Measurements from ENCODE around the gene GJB4. TPM values are rescaled to one million over a fixed set of nuclear protein-coding genes. Genes with fewer than 3 reads are reported as not detected.
"Not testable (repeated sequence)": the region's sequence is repeated elsewhere in the genome, so short reads cannot be mapped to it uniquely, and the experiment has no call there.

The GJB4 gene
- not detected for total RNA-seq

GRCh38 chr1:34759503-34760357 lies at the start of gene GJB4:
Gene GJB4 (plus strand): TSS chr1:34759740. CDS start chr1:34761255, 1,515 bp downstream.
- POLR2A ChIA-PET = no interaction called here
- no peak within 1 kb of the TSS for H3K27ac Mint-ChIP-seq
- DNase-seq (no peak), ATAC-seq (ENCODE audit: low read depth) (no peak)
- H3K4me1 Mint-ChIP-seq = no peaks in the 10 kb centered on the region
- H3K36me3 Mint-ChIP-seq = no peaks in the 10 kb centered on the region
- no peak within 1 kb of the TSS for H3K4me3 Mint-ChIP-seq
- no peaks in the 10 kb centered on the region for H3K27me3 Mint-ChIP-seq
- H3K9me3 Mint-ChIP-seq = no peaks in the 10 kb centered on the region

GRCh38 chr1:34710812-34711211 lies 48.7 kb upstream of the GJB4 start:
- Mint-ChIP-seq H3K4me3 (no peak overlapping the region), H3K36me3 (no peaks in the 10 kb centered on the region), H3K27ac (no peak overlapping the region), H3K9me3 (no peaks in the 10 kb centered on the region), H3K27me3 (peaks cover 2% of the 10 kb centered on the region), H3K4me1 (no peaks in the 10 kb centered on the region)
- POLR2A ChIA-PET = no interaction called here
- ATAC-seq (ENCODE audit: low read depth) (no peak), DNase-seq (no peak)

- no peak overlapping the region for H3K27ac Mint-ChIP-seq
- no peak overlapping the region for H3K4me3 Mint-ChIP-seq
- no peaks in the 10 kb centered on the region for H3K9me3 Mint-ChIP-seq
- H3K36me3 Mint-ChIP-seq = no peaks in the 10 kb centered on the region
- H3K4me1 Mint-ChIP-seq = no peaks in the 10 kb centered on the region
- no peak for ATAC-seq (ENCODE audit: low read depth)
- H3K27me3 Mint-ChIP-seq = peaks cover 3% of the 10 kb centered on the region
- POLR2A ChIA-PET = no interaction called here
- no peak for DNase-seq
Measured at GRCh38 chr1:34711485-34711884, 48.1 kb upstream of the GJB4 start.

- no peak for DNase-seq
- Mint-ChIP-seq H3K36me3 (no peaks in the 10 kb centered on the region), H3K4me1 (no peaks in the 10 kb centered on the region), H3K27ac (no peak overlapping the region), H3K27me3 (peaks cover 3% of the 10 kb centered on the region), H3K4me3 (no peak overlapping the region), H3K9me3 (no peaks in the 10 kb centered on the region)
- POLR2A ChIA-PET = no interaction called here
- no peak for ATAC-seq (ENCODE audit: low read depth)
Measured at GRCh38 chr1:34712007-34712688, 47.4 kb upstream of the GJB4 start.

GRCh38 chr1:34713443-34713842 lies 46.1 kb upstream of the GJB4 start:
- Mint-ChIP-seq H3K4me3 (no peak overlapping the region), H3K36me3 (no peaks in the 10 kb centered on the region), H3K9me3 (no peaks in the 10 kb centered on the region)

GRCh38 chr1:34714386-34714785 lies 45.2 kb upstream of the GJB4 start:
- POLR2A ChIA-PET = interaction anchor here (0.6 kb wide), 1 partner anchor 304 kb away, joined by 3 read pairs; no protein-coding TSS in a partner anchor
- H3K9me3 Mint-ChIP-seq = no peaks in the 10 kb centered on the region
- H3K4me1 Mint-ChIP-seq = no peaks in the 10 kb centered on the region
- no peaks in the 10 kb centered on the region for H3K36me3 Mint-ChIP-seq
- no peak overlapping the region for H3K4me3 Mint-ChIP-seq
- peaks cover 6% of the 10 kb centered on the region for H3K27me3 Mint-ChIP-seq
- no peak for ATAC-seq (ENCODE audit: low read depth)
- DNase-seq = no peak
- no peak overlapping the region for H3K27ac Mint-ChIP-seq

More at GRCh38 chr1:34713443-34713842, 46.1 kb upstream of the GJB4 start:
- Mint-ChIP-seq H3K4me1 (no peaks in the 10 kb centered on the region), H3K27me3 (peaks cover 3% of the 10 kb centered on the region), H3K27ac (no peak overlapping the region)
- POLR2A ChIA-PET = no interaction called here
- DNase-seq (no peak), ATAC-seq (ENCODE audit: low read depth) (no peak)

- no peaks in the 10 kb centered on the region for H3K36me3 Mint-ChIP-seq
- DNase-seq (no peak), ATAC-seq (ENCODE audit: low read depth) (no peak)
- H3K9me3 Mint-ChIP-seq = no peaks in the 10 kb centered on the region
- POLR2A ChIA-PET = no interaction called here
- H3K4me1 Mint-ChIP-seq = no peaks in the 10 kb centered on the region
- H3K4me3 Mint-ChIP-seq = no peak overlapping the region
- H3K27me3 Mint-ChIP-seq = peaks cover 11% of the 10 kb centered on the region
- no peak overlapping the region for H3K27ac Mint-ChIP-seq
Measured at GRCh38 chr1:34715139-34715538, 44.4 kb upstream of the GJB4 start.

- Mint-ChIP-seq H3K4me1 (no peaks in the 10 kb centered on the region), H3K4me3 (no peak overlapping the region), H3K27me3 (peaks cover 24% of the 10 kb centered on the region), H3K36me3 (no peaks in the 10 kb centered on the region), H3K27ac (no peak overlapping the region), H3K9me3 (no peaks in the 10 kb centered on the region)
- POLR2A ChIA-PET = no interaction called here
- ATAC-seq (ENCODE audit: low read depth) (no peak), DNase-seq (no peak)
Measured at GRCh38 chr1:34721241-34721640, 38.3 kb upstream of the GJB4 start.

GRCh38 chr1:34721646-34722355 lies 37.7 kb upstream of the GJB4 start:
- no peak for ATAC-seq (ENCODE audit: low read depth)
- Mint-ChIP-seq H3K4me1 (no peaks in the 10 kb centered on the region), H3K36me3 (no peaks in the 10 kb centered on the region), H3K27me3 (peaks cover 24% of the 10 kb centered on the region), H3K4me3 (no peak overlapping the region), H3K9me3 (no peaks in the 10 kb centered on the region), H3K27ac (no peak overlapping the region)
- DNase-seq = no peak
- POLR2A ChIA-PET = no interaction called here

GRCh38 chr1:34726861-34727260 lies 32.7 kb upstream of the GJB4 start:
- H3K4me1 Mint-ChIP-seq = no peaks in the 10 kb centered on the region
- no peak overlapping the region for H3K27ac Mint-ChIP-seq
- H3K9me3 Mint-ChIP-seq = no peaks in the 10 kb centered on the region
- H3K36me3 Mint-ChIP-seq = no peaks in the 10 kb centered on the region
- ATAC-seq (ENCODE audit: low read depth) = no peak
- H3K4me3 Mint-ChIP-seq = no peak overlapping the region
- DNase-seq = no peak
- POLR2A ChIA-PET = no interaction called here
- peaks cover 22% of the 10 kb centered on the region for H3K27me3 Mint-ChIP-seq

- POLR2A ChIA-PET = no interaction called here
- no peak overlapping the region for H3K27ac Mint-ChIP-seq
- H3K4me3 Mint-ChIP-seq = no peak overlapping the region
- DNase-seq (no peak), ATAC-seq (ENCODE audit: low read depth) (no peak)
- H3K27me3 Mint-ChIP-seq = peaks cover 15% of the 10 kb centered on the region
- H3K36me3 Mint-ChIP-seq = no peaks in the 10 kb centered on the region
- no peaks in the 10 kb centered on the region for H3K4me1 Mint-ChIP-seq
- H3K9me3 Mint-ChIP-seq = no peaks in the 10 kb centered on the region
Measured at GRCh38 chr1:34730485-34730884, 29.1 kb upstream of the GJB4 start.

GRCh38 chr1:34732831-34733230 lies 26.7 kb upstream of the GJB4 start:
- H3K27ac Mint-ChIP-seq; H3K9me3 Mint-ChIP-seq; H3K36me3 Mint-ChIP-seq; H3K4me3 Mint-ChIP-seq; POLR2A ChIA-PET; DNase-seq; ATAC-seq (ENCODE audit: low read depth); H3K4me1 Mint-ChIP-seq; H3K27me3 Mint-ChIP-seq: not testable (repeated sequence)

GRCh38 chr1:34736692-34737091 lies 22.8 kb upstream of the GJB4 start:
- POLR2A ChIA-PET = no interaction called here
- H3K27me3 Mint-ChIP-seq = peaks cover 7% of the 10 kb centered on the region
- no peak overlapping the region for H3K4me3 Mint-ChIP-seq
- no peaks in the 10 kb centered on the region for H3K4me1 Mint-ChIP-seq
- no peaks in the 10 kb centered on the region for H3K9me3 Mint-ChIP-seq
- ATAC-seq (ENCODE audit: low read depth) (no peak), DNase-seq (no peak)
- no peak overlapping the region for H3K27ac Mint-ChIP-seq
- H3K36me3 Mint-ChIP-seq = no peaks in the 10 kb centered on the region

GRCh38 chr1:34737236-34737635 lies 22.3 kb upstream of the GJB4 start:
- H3K9me3 Mint-ChIP-seq; H3K36me3 Mint-ChIP-seq; DNase-seq; H3K27me3 Mint-ChIP-seq; H3K4me1 Mint-ChIP-seq; POLR2A ChIA-PET; H3K27ac Mint-ChIP-seq; H3K4me3 Mint-ChIP-seq; ATAC-seq (ENCODE audit: low read depth): not testable (repeated sequence)

All from activated naive CD8-positive, alpha-beta T cell treated with anti-CD3 and anti-CD28 coated beads, Interleukin-2, amount 10 ng/mL, durations not matched to agents 7 days and 5 days (primary cell).